GM12891 (cell line): ENCODE results near the gene STAC2.

ENCODE experiments used
- PAX5 ChIP-seq: IDR thresholded peaks from 2 replicates; pipeline ENCODE4 v1.6.1; 2011; ENCODE audit warnings: low read length, moderate library complexity, mild to moderate bottlenecking; ENCODE audit not compliant: insufficient read depth, severe bottlenecking
- POLR2A ChIP-seq: IDR thresholded peaks from 2 replicates; pipeline ENCODE4 v1.6.1; 2011; ENCODE audit warnings: low read depth, low read length, control low read depth
- POLR2AphosphoS5 ChIP-seq: IDR thresholded peaks from 2 replicates; pipeline ENCODE4 v1.6.1; 2011; ENCODE audit warnings: low read depth, low read length, control low read depth
- POU2F2 ChIP-seq: IDR thresholded peaks from 2 replicates; pipeline ENCODE4 v1.6.1; 2011; ENCODE audit warnings: low read depth, mild to moderate bottlenecking, control low read depth, low read length, moderate library complexity
- SPI1 ChIP-seq: IDR thresholded peaks from 2 replicates; pipeline ENCODE4 v1.6.1; 2011; ENCODE audit warnings: low read depth, low read length, control low read depth
- TAF1 ChIP-seq: IDR thresholded peaks from 2 replicates; pipeline ENCODE4 v1.6.1; 2011; ENCODE audit warnings: low read depth, low read length, control low read depth

- TF ChIP-seq POLR2AphosphoS5, result no peak
- TF ChIP-seq POU2F2, result no peak
- TF ChIP-seq POLR2A, result no peak
- no peak for TF ChIP-seq SPI1
- no peak for TF ChIP-seq TAF1
- TF ChIP-seq PAX5, result no peak
Measured at GRCh38 chr17:39212195-39212810, 13.4 kb downstream of the STAC2 start.
